Esophagus muscularis mucosa (tissue), 4 donors: Measurements from ENCODE around the gene PDE6C. TPM values are rescaled to one million over a fixed set of nuclear protein-coding genes. Genes with fewer than 3 reads are reported as not detected.

Experiments
- DNase-seq: peaks from one replicate; pipeline ENCODE4 v3.0.0-alpha.2; 2017; ENCODE audit errors: extremely low spot score
- H3K27ac ChIP-seq, 4 donors: fragments of 200-600 bp; sonication (generic); replicated peaks in 1 of 4; 1 replicate in 3 of 4; 2 replicates in 1 of 4; pipeline ENCODE4 v1.5.1; 2016 to 2019; ENCODE audit warnings: mild to moderate bottlenecking in 1 of 4
- H3K27me3 ChIP-seq, 4 donors: fragments of 200-600 bp; sonication (generic); one replicate each; pipeline versions ENCODE4 v1.5.1 to v1.6.0; 2016 to 2019
- H3K36me3 ChIP-seq, 4 donors: fragments of 200-600 bp; sonication (generic); one replicate each; pipeline ENCODE4 v1.5.1; 2016 to 2019
- H3K4me1 ChIP-seq, 4 donors: fragments of 200-600 bp; sonication (generic); one replicate each; pipeline ENCODE4 v1.5.1; 2016 to 2019
- H3K4me3 ChIP-seq, 4 donors: fragments of 200-600 bp; sonication (generic); 1 replicate in 2 of 4; 2 replicates in 2 of 4; pipeline ENCODE4 v1.5.1; 2016 to 2019; ENCODE audit warnings: mild to moderate bottlenecking in 4 of 4, moderate library complexity in 1 of 4
- H3K9me3 ChIP-seq, 4 donors: fragments of 200-600 bp; sonication (generic); 1 replicate in 3 of 4; 2 replicates in 1 of 4; pipeline ENCODE4 v1.5.1; 2016 to 2019
- CTCF ChIP-seq, 3 experiments: fragments of 200-600 bp in 2 of 3; fragments of 450-650 bp in 1 of 3; sonication (generic) in 2 of 3; IDR thresholded peaks; one replicate each; pipeline ENCODE4 v1.5.1; 2017 to 2019; ENCODE audit warnings: antibody characterized with exemption in 3 of 3, mild to moderate bottlenecking in 2 of 3, moderate library complexity in 1 of 3
- EP300 ChIP-seq: sonication (generic); formaldehyde crosslinking; IDR thresholded peaks from one replicate; pipeline ENCODE4 v1.6.1; 2017; ENCODE audit warnings: antibody characterized with exemption
- POLR2A ChIP-seq: fragments of 450-650 bp; IDR thresholded peaks from one replicate; pipeline ENCODE4 v1.6.1; 2017; ENCODE audit warnings: antibody characterized with exemption, moderate library complexity, mild to moderate bottlenecking, low read depth
- POLR2AphosphoS5 ChIP-seq, 2 donors: sonication (generic); formaldehyde crosslinking; IDR thresholded peaks; one replicate each; pipeline ENCODE4 v1.6.1; 2017; ENCODE audit warnings: antibody characterized with exemption in 2 of 2
- WGBS: methylation state at CpG from one replicate; pipeline ENCODE4 v1.1.5; 2018; 5-methylcytosine and 5-hydroxymethylcytosine counted together
- intact Hi-C: fragments of 100-400 bp; cut with DNase I; formaldehyde crosslinking; loops from one replicate; pipeline ENCODE4 v1.15.1; 2023
- total RNA-seq, 4 donors: library from RNA; depleted of rRNA; stranded (reverse); fragments of >200 nt; gene quantifications; one replicate each; pipeline versions ENCODE4 v1.1.0 to v1.2.1, GENCODE V29; 2016

PDE6C gene
- total RNA-seq, 4 donors from 2014 or later = not detected

- 86% methylated on average over 2 of the region's 2 CpGs for WGBS
- intact Hi-C loops = loop anchor here (10.0 kb wide), 1 partner anchor 126 kb away; no protein-coding TSS in a partner anchor
These were observed 58.7 kb downstream of the PDE6C start for GRCh38 chr10:93671042-93671441.

GRCh38 chr10:93672022-93672678 lies 59.8 kb downstream of the PDE6C start:
- Histone ChIP-seq H3K9me3 (no peaks in the 10 kb centered on the region), H3K4me1 (no peaks in the 10 kb centered on the region), H3K36me3 (peaks cover 34 to 89% (median 60%) of the 10 kb centered on the region in 4 donors), H3K27ac (no peak overlapping the region), H3K4me3 (no peak overlapping the region), H3K27me3 (no peaks in the 10 kb centered on the region)
- intact Hi-C loops = loop anchor here (10.0 kb wide), 1 partner anchor 127 kb away; no protein-coding TSS in a partner anchor
- TF ChIP-seq POLR2A (no peak), EP300 (no peak), POLR2AphosphoS5 (IDR thresholded peaks at IDR 0.05) (no peak), CTCF (IDR thresholded peaks at IDR 0.05) (no peak)
- no peak for DNase-seq
- WGBS = 90% methylated on average over 2 of the region's 2 CpGs

More at GRCh38 chr10:93671042-93671441, 58.7 kb downstream of the PDE6C start:
- no peak overlapping the region for H3K27ac ChIP-seq
- no peaks in the 10 kb centered on the region for H3K9me3 ChIP-seq
- peaks cover 35 to 90% (median 65%) of the 10 kb centered on the region in 4 donors for H3K36me3 ChIP-seq
- no peaks in the 10 kb centered on the region for H3K4me1 ChIP-seq
- DNase-seq = no peak
- H3K4me3 ChIP-seq = no peak overlapping the region
- H3K27me3 ChIP-seq = no peaks in the 10 kb centered on the region
- TF ChIP-seq POLR2AphosphoS5 (IDR thresholded peaks at IDR 0.05) (no peak), EP300 (no peak), CTCF (IDR thresholded peaks at IDR 0.05) (no peak), POLR2A (no peak)

GRCh38 chr10:93672890-93673289 lies 60.6 kb downstream of the PDE6C start:
- no peak overlapping the region for H3K4me3 ChIP-seq
- no peak for DNase-seq
- H3K36me3 ChIP-seq = peaks cover 41 to 89% (median 56%) of the 10 kb centered on the region in 4 donors
- H3K9me3 ChIP-seq = no peaks in the 10 kb centered on the region
- intact Hi-C loops = loop anchor here (10.0 kb wide), 1 partner anchor 128 kb away; no protein-coding TSS in a partner anchor
- H3K27me3 ChIP-seq = no peaks in the 10 kb centered on the region
- H3K4me1 ChIP-seq = no peaks in the 10 kb centered on the region
- WGBS = 98% methylated on average over 2 of the region's 2 CpGs
- TF ChIP-seq POLR2AphosphoS5 (IDR thresholded peaks at IDR 0.05) (no peak), CTCF (IDR thresholded peaks at IDR 0.05) (no peak), EP300 (no peak), POLR2A (no peak)
- H3K27ac ChIP-seq = no peak overlapping the region

- peaks cover 34 to 89% (median 58%) of the 10 kb centered on the region in 4 donors for H3K36me3 ChIP-seq
- intact Hi-C loops = loop anchor here (10.0 kb wide), 1 partner anchor 129 kb away; no protein-coding TSS in a partner anchor
- TF ChIP-seq EP300 = no peak
These were observed 61.5 kb downstream of the PDE6C start for GRCh38 chr10:93673791-93674190.

GRCh38 chr10:93678386-93678785 lies 66.0 kb downstream of the PDE6C start:
- Histone ChIP-seq H3K9me3 (no peaks in the 10 kb centered on the region), H3K4me3 (no peak overlapping the region), H3K4me1 (no peaks in the 10 kb centered on the region), H3K27me3 (no peaks in the 10 kb centered on the region), H3K27ac (no peak overlapping the region), H3K36me3 (peaks cover 14 to 82% (median 53%) of the 10 kb centered on the region in 4 donors)
- 88% methylated on average over 4 of the region's 4 CpGs for WGBS
- DNase-seq = no peak
- no peak for TF ChIP-seq POLR2AphosphoS5 (IDR thresholded peaks at IDR 0.05)
- no peak for TF ChIP-seq CTCF (IDR thresholded peaks at IDR 0.05)
- TF ChIP-seq POLR2A = no peak
- TF ChIP-seq EP300 = no peak
- intact Hi-C loops = loop anchor here (10.0 kb wide), 1 partner anchor 134 kb away; no protein-coding TSS in a partner anchor

More at GRCh38 chr10:93673791-93674190, 61.5 kb downstream of the PDE6C start:
- H3K4me1 ChIP-seq = no peaks in the 10 kb centered on the region
- H3K4me3 ChIP-seq = no peak overlapping the region
- DNase-seq = no peak
- H3K27ac ChIP-seq = no peak overlapping the region
- no peaks in the 10 kb centered on the region for H3K27me3 ChIP-seq
- WGBS = 95% methylated on average over 2 of the region's 2 CpGs
- no peaks in the 10 kb centered on the region for H3K9me3 ChIP-seq
